Progenitor cell of endocrine pancreas (in vitro differentiated cells): ENCODE measurements around the gene DYSF. TPM values are rescaled to one million over a fixed set of nuclear protein-coding genes. Genes with fewer than 3 reads are reported as not detected.

Source experiments
- DNase-seq: peaks from one replicate; pipeline ENCODE4 v3.0.0; 2021; ENCODE audit warnings: low spot score; ENCODE audit not compliant: unreplicated experiment
- H3K27ac Mint-ChIP-seq: 2 replicates; pipeline ENCODE4 v1.8.0; 2021; ENCODE audit warnings: mild to moderate bottlenecking, moderate library complexity, mixed read lengths
- H3K27me3 Mint-ChIP-seq: 2 replicates; pipeline ENCODE4 v1.8.0; 2021; ENCODE audit warnings: mixed read lengths
- H3K36me3 Mint-ChIP-seq: 2 replicates; pipeline ENCODE4 v1.8.0; 2022; ENCODE audit warnings: mixed read lengths; ENCODE audit not compliant: insufficient read depth
- H3K4me1 Mint-ChIP-seq: 2 replicates; pipeline ENCODE4 v1.8.0; 2021; ENCODE audit warnings: low read depth, mixed read lengths
- H3K4me3 Mint-ChIP-seq: 2 replicates; pipeline ENCODE4 v1.8.0; 2021; ENCODE audit warnings: low read depth, mild to moderate bottlenecking, moderate library complexity, mixed read lengths
- H3K9me3 Mint-ChIP-seq: 2 replicates; pipeline ENCODE4 v1.8.0; 2021; ENCODE audit warnings: low read depth, mixed read lengths
- total RNA-seq: library from RNA; stranded (reverse); gene quantifications from 2 replicates; pipeline ENCODE4 v1.2.1, GENCODE V29; 2021
- TF ChIP-seq, protein P1 (sequence below): fragments of 200-600 bp; sonication (generic); IDR thresholded peaks from one replicate; pipeline ENCODE4 v1.5.0; 2021; ENCODE audit warnings: antibody characterized with exemption, mild to moderate bottlenecking; ENCODE audit not compliant: unreplicated experiment

DYSF gene
- total RNA-seq, 1 donor from 2014 or later = 1.4 TPM

DNA sequence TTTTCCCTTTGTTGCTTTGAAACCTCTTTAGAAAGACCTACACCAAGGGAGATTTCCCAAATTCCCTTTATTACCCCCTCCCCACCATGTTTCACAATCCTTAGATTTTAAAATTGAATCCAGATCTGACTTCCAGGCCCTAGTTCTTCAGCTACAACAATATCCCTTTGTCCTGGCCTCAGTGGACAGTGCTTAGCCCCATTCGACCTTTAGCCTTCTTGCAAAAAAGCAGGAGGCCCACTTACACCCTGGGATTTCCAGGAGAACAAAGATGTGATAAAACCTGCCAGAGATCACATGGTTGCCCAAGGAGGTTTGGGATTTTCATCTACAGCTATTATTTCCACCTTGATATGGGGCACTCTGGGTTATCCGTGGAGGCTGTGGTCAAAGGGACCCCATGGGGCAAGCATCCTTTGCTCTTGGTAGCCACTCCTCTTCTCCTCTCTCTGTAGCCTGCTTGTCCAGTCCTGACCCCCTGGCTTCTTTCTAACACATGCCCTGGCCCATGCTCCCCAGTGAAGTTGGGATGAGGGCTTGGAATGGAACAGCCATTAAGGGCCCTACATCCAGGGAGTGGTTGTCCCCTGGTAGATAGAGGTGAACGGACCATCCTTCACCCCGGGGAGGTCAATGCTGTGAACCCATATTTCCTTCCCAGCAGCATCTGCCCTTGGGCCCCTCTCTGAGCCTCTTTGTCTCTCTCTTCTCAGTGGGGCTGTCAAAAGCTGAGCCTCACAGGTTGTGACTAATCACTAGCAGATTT is 267.4 kb downstream of the DYSF start:
- Mint-ChIP-seq H3K4me1 (peaks cover 4% of the 10 kb centered on the region), H3K36me3 (no peaks in the 10 kb centered on the region), H3K9me3 (peaks cover 6% of the 10 kb centered on the region), H3K4me3 (no peak overlapping the region), H3K27me3 (peaks cover 3% of the 10 kb centered on the region), H3K27ac (no peak overlapping the region)
- TF ChIP-seq, protein P1, sequence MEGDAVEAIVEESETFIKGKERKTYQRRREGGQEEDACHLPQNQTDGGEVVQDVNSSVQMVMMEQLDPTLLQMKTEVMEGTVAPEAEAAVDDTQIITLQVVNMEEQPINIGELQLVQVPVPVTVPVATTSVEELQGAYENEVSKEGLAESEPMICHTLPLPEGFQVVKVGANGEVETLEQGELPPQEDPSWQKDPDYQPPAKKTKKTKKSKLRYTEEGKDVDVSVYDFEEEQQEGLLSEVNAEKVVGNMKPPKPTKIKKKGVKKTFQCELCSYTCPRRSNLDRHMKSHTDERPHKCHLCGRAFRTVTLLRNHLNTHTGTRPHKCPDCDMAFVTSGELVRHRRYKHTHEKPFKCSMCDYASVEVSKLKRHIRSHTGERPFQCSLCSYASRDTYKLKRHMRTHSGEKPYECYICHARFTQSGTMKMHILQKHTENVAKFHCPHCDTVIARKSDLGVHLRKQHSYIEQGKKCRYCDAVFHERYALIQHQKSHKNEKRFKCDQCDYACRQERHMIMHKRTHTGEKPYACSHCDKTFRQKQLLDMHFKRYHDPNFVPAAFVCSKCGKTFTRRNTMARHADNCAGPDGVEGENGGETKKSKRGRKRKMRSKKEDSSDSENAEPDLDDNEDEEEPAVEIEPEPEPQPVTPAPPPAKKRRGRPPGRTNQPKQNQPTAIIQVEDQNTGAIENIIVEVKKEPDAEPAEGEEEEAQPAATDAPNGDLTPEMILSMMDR = no peak
- DNase-seq = no peak

DNA sequence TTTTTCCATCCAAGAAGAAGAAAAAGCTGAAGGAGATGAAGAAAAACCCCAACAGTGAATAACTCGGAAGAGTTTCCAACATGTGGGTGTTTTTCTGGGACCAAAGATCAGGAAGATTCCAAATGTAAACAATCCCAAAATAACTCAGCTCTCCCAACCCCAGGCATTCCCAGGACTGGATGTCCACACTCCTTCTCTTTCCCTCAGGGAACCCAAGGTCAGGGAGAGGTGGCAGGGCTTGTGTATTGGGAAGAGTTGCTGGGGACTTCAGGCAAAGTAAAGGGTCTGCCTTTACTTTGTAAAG is 268.0 kb downstream of the DYSF start:
- peaks cover 3% of the 10 kb centered on the region for H3K27me3 Mint-ChIP-seq
- no peaks in the 10 kb centered on the region for H3K36me3 Mint-ChIP-seq
- H3K4me1 Mint-ChIP-seq = peaks cover 4% of the 10 kb centered on the region
- TF ChIP-seq, protein P1 = no peak
- no peak overlapping the region for H3K4me3 Mint-ChIP-seq
- DNase-seq = no peak
- peaks cover 6% of the 10 kb centered on the region for H3K9me3 Mint-ChIP-seq
- H3K27ac Mint-ChIP-seq = no peak overlapping the region

DNA sequence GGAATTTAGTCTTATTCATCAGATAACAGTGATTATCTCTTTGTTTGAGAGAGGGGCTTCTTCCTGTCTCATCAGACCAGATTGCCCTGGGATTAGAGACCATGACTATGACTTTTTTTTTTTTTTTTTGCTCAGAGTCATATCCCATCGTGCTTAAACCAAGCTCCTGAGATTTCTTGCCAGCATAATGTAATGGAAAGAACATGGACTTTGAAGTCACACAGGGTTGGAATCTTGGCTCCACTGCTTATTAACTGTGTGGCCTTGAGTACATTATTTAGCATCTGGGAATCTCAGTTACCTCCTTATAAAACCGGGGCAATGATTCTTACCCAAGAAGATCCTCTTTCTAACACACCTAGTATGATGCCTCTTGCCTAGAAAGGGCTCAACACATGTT is 268.3 kb downstream of the DYSF start:
- Mint-ChIP-seq H3K27ac (no peak overlapping the region), H3K9me3 (peaks cover 6% of the 10 kb centered on the region), H3K4me3 (no peak overlapping the region), H3K36me3 (no peaks in the 10 kb centered on the region), H3K27me3 (peaks cover 3% of the 10 kb centered on the region), H3K4me1 (peaks cover 4% of the 10 kb centered on the region)
- no peak for DNase-seq
- TF ChIP-seq, protein P1 = no peak

DNA sequence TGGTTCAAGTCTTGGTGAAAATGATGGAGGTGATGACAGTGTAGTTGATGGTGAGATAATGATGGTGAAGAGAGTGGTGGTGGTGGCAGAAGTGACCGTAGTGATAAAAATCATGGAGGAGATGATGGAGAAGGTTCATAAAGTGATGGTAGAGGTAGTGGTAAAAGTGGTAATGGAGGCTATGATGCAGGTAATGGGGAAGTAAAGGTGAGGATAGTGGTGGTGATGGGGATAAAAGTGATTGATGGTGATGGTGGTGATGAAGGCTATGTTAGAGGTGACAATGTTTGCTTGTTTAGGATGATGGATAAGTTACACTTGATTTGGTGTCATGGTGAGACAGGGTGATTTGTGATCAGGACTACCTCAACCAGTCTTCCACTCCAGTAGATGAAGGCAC is 268.9 kb downstream of the DYSF start:
- H3K4me3 Mint-ChIP-seq = no peak overlapping the region
- H3K36me3 Mint-ChIP-seq = no peaks in the 10 kb centered on the region
- H3K27ac Mint-ChIP-seq = no peak overlapping the region
- H3K4me1 Mint-ChIP-seq = peaks cover 4% of the 10 kb centered on the region
- peaks cover 3% of the 10 kb centered on the region for H3K27me3 Mint-ChIP-seq
- DNase-seq = no peak
- H3K9me3 Mint-ChIP-seq = peaks cover 6% of the 10 kb centered on the region
- TF ChIP-seq, protein P1 = no peak

DNA sequence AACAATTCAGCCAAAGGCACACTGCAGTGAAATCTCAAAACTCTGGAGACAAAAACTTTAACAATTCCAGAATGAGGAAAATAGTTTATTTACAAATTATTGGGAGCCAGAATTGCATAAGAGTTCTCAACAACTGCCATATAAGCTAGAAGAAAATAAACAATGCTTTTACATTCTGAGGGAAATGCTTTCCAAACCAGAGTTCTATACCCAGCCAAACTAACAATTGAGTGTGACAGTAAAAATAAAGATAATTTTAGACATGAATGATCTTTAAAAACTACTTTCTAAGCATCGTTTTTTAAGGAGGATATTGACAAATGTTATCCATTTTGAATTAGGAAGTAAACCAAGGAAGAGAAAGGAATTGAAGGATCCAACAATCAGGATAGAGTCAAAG is 271.4 kb downstream of the DYSF start:
- no peaks in the 10 kb centered on the region for H3K36me3 Mint-ChIP-seq
- peaks cover 6% of the 10 kb centered on the region for H3K9me3 Mint-ChIP-seq
- TF ChIP-seq, protein P1 = no peak
- H3K27ac Mint-ChIP-seq = no peak overlapping the region
- no peak for DNase-seq
- no peak overlapping the region for H3K4me3 Mint-ChIP-seq
- H3K4me1 Mint-ChIP-seq = peaks cover 4% of the 10 kb centered on the region
- H3K27me3 Mint-ChIP-seq = peaks cover 5% of the 10 kb centered on the region
